ENCODE measurements around the gene OPCML. TPM values are rescaled to one million over a fixed set of nuclear protein-coding genes. Genes with fewer than 3 reads are reported as not detected.

OPCML gene
- total and polyA plus RNA-seq, 2 donors (not counting 1 experiment from before 2014, with no cell fraction given): 0.99 to 2.8 TPM

GRCh38 chr11:132601875-132602274, 930.4 kb downstream of the OPCML start:
- DNase-seq (ENCODE audit: low read depth in 2 of 2): no peak
- Histone ChIP-seq H3K9ac (ENCODE audit: insufficient read depth, low read length) (no peak overlapping the region), H4K20me1 (ENCODE audit: control insufficient read depth, extremely low read depth, insufficient read depth, low read length) (no peaks in the 10 kb centered on the region), H3K4me1 (ENCODE audit: control insufficient read depth, extremely low read depth, insufficient read depth, low read length) (no peaks in the 10 kb centered on the region), H3K27ac (ENCODE audit: insufficient read depth, low read length) (no peak overlapping the region), H3K79me2 (ENCODE audit: control insufficient read depth, insufficient read depth, low read length) (no peaks in the 10 kb centered on the region), H3K36me3 (ENCODE audit: control insufficient read depth, insufficient read depth, low read length) (no peaks in the 10 kb centered on the region), H3K4me2 (ENCODE audit: extremely low read depth, insufficient read depth, low read length) (no peak overlapping the region), H3K9me3 (ENCODE audit: control insufficient read depth, insufficient read depth, low read depth, low read length) (no peaks in the 10 kb centered on the region), H2AFZ (ENCODE audit: low read length) (no peak overlapping the region), H3K27me3 (ENCODE audit: control insufficient read depth, insufficient read depth, low read length) (no peaks in the 10 kb centered on the region), H3K4me3 (replicated peaks in 1 of 4; ENCODE audit: control extremely low read depth in 1 of 4, insufficient read depth in 1 of 4, low read depth in 3 of 4, low read length in 4 of 4) (no peak overlapping the region)
- TF ChIP-seq CTCF (conservative IDR thresholded peaks at IDR 0.05 in 1 of 2, IDR thresholded peaks at IDR 0.05 in 1 of 2; ENCODE audit: low read depth in 1 of 2, low read length in 2 of 2): no peak
- no peak for TF ChIP-seq EZH2 (IDR thresholded peaks at IDR 0.05; ENCODE audit: low read length, missing control alignments)

DNA sequence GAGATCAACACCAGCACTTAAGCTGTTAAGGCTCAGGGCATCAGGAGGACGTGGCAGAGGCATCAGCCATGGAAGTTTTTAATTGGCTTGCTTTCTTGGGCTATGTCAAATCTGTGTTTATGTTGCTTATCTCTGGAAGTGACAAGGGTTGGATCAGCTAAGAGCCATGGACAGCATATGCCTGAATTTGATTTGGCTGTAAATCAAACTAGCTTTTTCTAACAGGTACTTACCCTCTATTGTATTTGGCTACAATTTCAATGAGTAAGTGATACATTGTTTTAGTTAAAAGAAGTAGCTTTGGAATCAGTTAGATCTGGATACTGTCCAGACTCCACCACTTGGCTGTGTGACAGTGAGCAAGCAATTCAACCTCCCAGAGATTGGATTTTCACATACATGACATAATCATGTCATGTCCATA, 936.6 kb downstream of the OPCML start:
- H3K4me2 ChIP-seq (ENCODE audit: extremely low read depth, insufficient read depth, low read length): no peak overlapping the region
- TF ChIP-seq CTCF (conservative IDR thresholded peaks at IDR 0.05 in 1 of 2, IDR thresholded peaks at IDR 0.05 in 1 of 2; ENCODE audit: low read depth in 1 of 2, low read length in 2 of 2) (no peak), EZH2 (IDR thresholded peaks at IDR 0.05; ENCODE audit: low read length, missing control alignments) (no peak)
- no peaks in the 10 kb centered on the region for H3K36me3 ChIP-seq (ENCODE audit: control insufficient read depth, insufficient read depth, low read length)
- no peak overlapping the region for H2AFZ ChIP-seq (ENCODE audit: low read length)
- H3K4me1 ChIP-seq (ENCODE audit: control insufficient read depth, extremely low read depth, insufficient read depth, low read length): peaks cover 2% of the 10 kb centered on the region
- H3K9ac ChIP-seq (ENCODE audit: insufficient read depth, low read length): no peak overlapping the region
- H3K9me3 ChIP-seq (ENCODE audit: control insufficient read depth, insufficient read depth, low read depth, low read length): no peaks in the 10 kb centered on the region
- no peaks in the 10 kb centered on the region for H3K79me2 ChIP-seq (ENCODE audit: control insufficient read depth, insufficient read depth, low read length)
- H3K27ac ChIP-seq (ENCODE audit: insufficient read depth, low read length): no peak overlapping the region
- H3K4me3 ChIP-seq (replicated peaks in 1 of 4; ENCODE audit: control extremely low read depth in 1 of 4, insufficient read depth in 1 of 4, low read depth in 3 of 4, low read length in 4 of 4): no peak overlapping the region
- H3K27me3 ChIP-seq (ENCODE audit: control insufficient read depth, insufficient read depth, low read length): no peaks in the 10 kb centered on the region
- H4K20me1 ChIP-seq (ENCODE audit: control insufficient read depth, extremely low read depth, insufficient read depth, low read length): no peaks in the 10 kb centered on the region
- peak; percentile 16 to 79 for DNase-seq (ENCODE audit: low read depth in 2 of 2)

DNA sequence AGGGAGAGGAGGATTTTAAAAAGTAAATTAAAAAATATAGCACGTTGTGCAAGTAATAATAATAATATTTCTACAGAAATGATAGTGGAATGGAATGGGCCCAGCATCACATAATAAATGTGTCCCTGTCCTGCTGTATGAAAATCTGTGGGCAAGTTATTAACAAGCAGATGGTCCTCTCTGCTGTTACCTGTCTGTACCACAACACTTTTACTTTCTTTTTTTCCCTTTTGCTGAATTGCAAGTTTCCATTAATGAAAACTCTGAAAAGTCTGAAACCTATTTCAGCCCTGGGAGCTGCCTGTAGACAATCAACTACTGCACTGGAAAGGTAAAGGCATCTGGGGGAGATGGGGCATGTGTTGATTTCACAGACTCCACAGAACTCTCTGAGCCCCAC, 937.1 kb downstream of the OPCML start:
- Histone ChIP-seq H3K27me3 (ENCODE audit: control insufficient read depth, insufficient read depth, low read length) (no peaks in the 10 kb centered on the region), H4K20me1 (ENCODE audit: control insufficient read depth, extremely low read depth, insufficient read depth, low read length) (no peaks in the 10 kb centered on the region), H3K4me1 (ENCODE audit: control insufficient read depth, extremely low read depth, insufficient read depth, low read length) (peaks cover 2% of the 10 kb centered on the region), H3K9ac (ENCODE audit: insufficient read depth, low read length) (no peak overlapping the region), H3K36me3 (ENCODE audit: control insufficient read depth, insufficient read depth, low read length) (no peaks in the 10 kb centered on the region), H3K4me3 (replicated peaks in 1 of 4; ENCODE audit: control extremely low read depth in 1 of 4, insufficient read depth in 1 of 4, low read depth in 3 of 4, low read length in 4 of 4) (no peak overlapping the region), H3K79me2 (ENCODE audit: control insufficient read depth, insufficient read depth, low read length) (no peaks in the 10 kb centered on the region), H2AFZ (ENCODE audit: low read length) (no peak overlapping the region), H3K4me2 (ENCODE audit: extremely low read depth, insufficient read depth, low read length) (no peak overlapping the region), H3K9me3 (ENCODE audit: control insufficient read depth, insufficient read depth, low read depth, low read length) (no peaks in the 10 kb centered on the region), H3K27ac (ENCODE audit: insufficient read depth, low read length) (no peak overlapping the region)
- no peak for DNase-seq (ENCODE audit: low read depth in 2 of 2)
- TF ChIP-seq EZH2 (IDR thresholded peaks at IDR 0.05; ENCODE audit: low read length, missing control alignments) (no peak), CTCF (conservative IDR thresholded peaks at IDR 0.05 in 1 of 2, IDR thresholded peaks at IDR 0.05 in 1 of 2; ENCODE audit: low read depth in 1 of 2, low read length in 2 of 2) (no peak)
